Stimulated activated CD8-positive, alpha-beta memory T cell treated with anti-CD3 and anti-CD28 coated beads, Interleukin-12 subunit alpha, Interleukin-12 subunit beta, amount 100 ng/mL, for 4 hours (primary cell): ENCODE measurements around the gene SLC22A1.

Source experiments
- DNase-seq: peaks from one replicate; pipeline ENCODE4 v3.0.0-alpha.2; 2020; ENCODE audit warnings: low read depth

Gene SLC22A1

DNA sequence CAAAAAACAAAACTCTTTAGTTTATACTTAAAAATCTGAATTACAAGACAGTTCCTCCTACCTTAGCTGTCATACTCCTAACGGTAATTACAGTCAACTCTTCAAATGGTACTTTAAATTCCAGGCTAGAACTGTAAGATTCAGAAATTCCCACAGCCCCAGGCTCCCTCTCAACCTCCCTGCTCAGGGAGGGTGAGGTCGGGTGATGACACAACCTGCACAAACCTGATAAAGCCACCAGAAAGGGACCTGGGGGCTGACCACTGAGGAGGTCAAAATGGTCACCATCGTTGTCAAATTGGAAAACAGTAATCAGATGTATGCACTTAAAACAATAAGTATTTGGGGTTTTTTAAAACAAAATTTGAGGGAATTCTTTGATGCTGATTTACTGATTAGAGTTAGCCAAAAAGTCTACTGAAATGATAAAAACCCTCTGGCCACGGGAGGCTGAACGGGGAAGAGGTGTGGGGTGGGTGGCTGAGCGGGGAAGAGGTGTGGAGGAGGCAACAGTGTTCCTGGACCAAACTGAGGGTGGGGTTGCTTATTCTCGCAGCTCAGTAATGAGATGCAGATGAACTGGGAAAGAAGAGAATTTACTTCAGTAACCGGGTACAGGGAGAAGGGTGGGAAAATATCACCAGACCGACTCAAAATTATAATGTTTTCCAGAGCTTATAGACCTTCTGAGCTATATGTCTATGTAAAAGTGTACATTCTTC lies 52.4 kb downstream of the SLC22A1 start:
- DNase-seq, result no peak

DNA sequence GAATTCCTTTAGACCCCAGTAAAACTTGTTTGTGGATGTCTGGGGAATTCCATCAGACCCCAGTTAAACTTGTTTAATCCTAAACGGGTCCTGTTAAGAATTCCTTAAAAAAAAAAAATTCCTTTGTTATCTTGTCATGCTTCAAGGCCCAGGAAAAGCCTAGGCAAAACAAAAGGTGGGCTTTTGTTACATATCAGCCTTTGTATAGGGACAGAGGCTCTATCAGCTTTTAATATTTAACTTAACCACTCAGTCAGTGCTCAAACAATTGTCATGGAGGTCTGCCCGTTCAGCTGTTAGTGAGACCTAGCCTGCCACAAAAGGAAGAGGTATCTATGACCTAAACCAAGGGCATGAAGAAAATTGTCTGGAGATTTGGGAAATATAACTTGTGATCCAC lies 53.1 kb downstream of the SLC22A1 start:
- DNase-seq, result no peak

DNA sequence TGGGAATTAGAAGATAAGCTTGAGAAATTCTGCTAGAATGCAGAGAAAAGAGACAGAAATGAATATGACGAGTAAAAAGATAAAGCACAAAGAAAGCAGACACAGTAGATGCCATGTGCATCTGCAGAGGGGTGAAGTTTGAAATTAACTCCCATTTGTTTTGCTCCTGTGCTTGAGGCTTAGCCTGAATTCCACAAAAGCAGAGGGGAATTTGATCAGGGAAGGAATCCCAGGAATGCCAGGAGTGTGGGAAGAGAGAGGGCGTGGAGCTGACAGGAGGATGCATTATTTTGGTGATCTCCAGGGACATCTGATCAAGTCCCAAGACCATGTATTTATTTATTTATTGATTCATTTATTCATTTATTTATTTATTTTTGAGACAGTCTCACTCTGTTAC lies 55.6 kb downstream of the SLC22A1 start:
- DNase-seq, result no peak

DNA sequence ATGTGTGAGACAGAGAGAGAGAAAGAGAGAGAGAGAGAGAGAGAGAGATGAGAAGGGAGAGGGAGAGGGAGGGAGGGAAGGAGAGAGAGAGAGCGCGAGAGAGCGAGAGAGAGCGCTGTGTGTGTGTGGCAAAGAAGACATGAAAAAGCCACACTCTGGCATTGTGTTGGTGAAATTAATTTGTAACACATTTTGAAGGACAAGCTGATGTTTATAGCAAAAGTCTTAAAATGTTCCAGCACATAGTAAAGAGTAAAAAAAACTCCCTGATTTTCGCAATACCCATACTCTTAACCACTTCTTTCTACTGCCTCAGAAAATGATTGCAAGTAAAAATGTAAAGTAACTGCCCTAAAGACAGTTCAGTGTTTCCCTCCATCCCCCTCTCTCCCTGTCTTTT lies 56.7 kb downstream of the SLC22A1 start:
- DNase-seq, result no peak

DNA sequence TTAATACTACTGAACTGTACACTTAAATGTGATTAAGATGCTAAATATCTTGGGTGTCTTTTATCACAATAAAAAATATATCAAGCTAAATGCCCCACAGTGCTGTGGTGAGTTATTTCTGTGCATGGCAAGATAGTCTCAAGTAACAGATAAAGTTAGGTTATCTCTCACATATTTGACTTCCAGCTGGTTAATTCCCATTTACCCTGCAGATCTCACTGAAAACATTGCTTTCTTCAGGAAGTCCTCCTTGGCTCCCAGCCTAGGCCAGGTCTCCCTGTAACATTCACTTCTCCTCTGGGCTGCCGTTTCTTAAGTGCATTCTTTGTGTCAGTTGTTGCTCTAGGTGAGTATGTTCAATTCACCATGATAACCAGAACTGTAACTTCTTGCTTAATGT lies 59.1 kb downstream of the SLC22A1 start:
- DNase-seq, result no peak

DNA sequence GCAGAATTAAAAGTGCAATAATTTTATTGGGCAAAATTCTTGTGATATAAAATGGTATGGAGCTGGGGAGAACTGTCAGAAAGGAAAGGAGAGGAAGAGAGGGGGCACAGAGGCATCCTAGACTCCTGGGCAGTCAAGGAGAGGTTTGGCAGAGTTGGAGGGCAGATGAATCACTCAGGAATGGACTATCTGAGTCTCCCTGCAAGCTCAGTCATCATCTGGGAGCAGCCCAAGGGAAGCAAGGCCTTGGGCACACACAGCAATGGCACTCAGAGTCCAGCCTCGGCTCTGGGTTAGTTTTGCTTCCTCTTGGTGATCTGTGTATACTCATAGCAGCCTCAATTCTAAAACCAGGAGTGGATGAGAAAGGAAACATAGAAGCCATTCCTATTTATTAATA lies 67.2 kb downstream of the SLC22A1 start:
- no peak for DNase-seq

DNA sequence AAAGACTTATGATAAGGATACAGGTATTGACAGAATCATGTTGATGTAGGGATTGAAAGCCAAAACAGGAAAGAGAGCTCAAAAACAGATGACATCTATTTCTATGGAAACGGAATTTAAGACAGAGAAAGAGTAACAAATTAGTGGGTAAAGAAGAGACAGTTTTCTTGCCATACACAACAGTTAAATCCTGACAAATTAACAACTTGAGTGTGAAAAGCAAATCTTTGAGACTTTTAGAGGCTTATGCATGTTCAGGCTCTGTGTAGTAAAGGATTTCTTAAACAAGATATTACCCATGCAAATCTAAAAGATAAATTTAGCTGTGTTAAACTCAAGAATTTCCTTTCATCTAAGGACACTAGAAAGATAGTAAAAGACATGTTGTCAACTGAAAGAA lies 68.5 kb downstream of the SLC22A1 start:
- no peak for DNase-seq

DNA sequence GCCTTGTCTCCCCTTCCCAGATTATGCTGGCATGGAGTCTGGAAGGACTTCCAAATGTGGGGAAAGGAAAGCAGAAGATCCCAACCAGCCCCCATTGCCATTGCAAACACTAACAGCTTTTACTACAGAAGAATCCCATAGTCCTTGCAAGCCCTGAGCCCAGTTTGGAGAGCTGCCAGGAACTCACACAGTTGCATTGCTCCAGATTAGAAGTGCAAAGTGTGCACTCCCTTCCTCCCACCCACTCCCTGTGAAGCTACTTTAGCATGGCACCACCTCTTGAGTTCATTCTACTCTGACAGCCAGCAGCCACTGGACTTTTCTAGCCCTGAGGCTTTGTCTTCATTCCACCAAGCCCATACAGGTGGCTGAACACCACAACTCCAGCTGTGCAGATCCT lies 69.4 kb downstream of the SLC22A1 start:
- DNase-seq, result no peak

DNA sequence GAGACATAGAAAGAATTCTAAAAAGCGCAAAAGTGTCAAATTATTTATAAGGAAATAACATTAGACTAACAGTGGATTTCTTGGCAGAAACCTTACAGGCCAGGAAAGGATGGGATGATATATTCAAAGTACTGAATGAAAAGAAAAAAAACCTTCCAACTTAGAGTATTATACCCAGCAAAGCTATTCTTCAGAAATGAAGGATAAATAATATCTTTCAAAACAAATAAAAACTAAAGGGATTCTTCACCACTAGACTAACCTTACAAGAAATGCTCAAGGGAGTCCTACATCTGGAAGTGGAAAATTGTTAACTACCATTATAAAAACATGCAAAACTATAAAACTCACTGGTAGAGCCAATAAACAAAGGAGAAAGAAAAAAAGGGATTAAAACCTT lies 71.2 kb downstream of the SLC22A1 start:
- DNase-seq, result no peak

DNA sequence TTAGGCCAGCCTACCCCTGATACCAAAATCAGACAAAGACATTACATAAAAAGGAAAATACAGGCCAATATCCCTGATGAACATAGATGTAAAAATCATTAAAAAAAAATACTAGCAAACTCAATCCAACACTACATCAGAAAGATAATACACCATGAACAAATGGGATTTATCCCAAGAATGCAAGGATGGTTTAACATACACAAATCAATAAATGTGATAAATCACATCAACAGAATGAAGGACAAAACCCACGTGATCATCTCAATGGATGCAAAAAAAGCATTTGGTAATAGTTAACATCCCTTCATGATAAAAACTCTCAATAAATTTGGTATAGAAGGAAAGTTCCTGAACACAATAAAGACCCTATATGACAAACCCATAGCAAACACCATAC lies 73.2 kb downstream of the SLC22A1 start:
- no peak for DNase-seq

DNA sequence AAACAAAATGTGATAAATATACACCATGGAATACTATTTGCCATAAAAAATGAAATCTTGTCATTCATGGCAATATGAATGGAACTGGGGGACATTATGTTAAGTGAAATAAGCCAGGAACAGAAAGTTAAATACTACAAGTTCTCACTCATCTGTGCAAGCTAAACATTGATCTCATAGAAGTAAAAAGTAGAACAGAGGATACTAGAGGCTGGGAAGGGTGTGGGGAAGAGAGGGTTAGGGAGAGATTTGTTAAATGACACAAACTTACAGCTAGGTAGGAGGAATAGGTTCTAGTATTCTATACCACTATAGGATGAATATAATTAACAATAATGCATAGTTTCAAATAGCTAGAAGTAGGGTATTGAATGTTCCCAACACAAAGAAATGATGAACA lies 76.0 kb downstream of the SLC22A1 start:
- no peak for DNase-seq

DNA sequence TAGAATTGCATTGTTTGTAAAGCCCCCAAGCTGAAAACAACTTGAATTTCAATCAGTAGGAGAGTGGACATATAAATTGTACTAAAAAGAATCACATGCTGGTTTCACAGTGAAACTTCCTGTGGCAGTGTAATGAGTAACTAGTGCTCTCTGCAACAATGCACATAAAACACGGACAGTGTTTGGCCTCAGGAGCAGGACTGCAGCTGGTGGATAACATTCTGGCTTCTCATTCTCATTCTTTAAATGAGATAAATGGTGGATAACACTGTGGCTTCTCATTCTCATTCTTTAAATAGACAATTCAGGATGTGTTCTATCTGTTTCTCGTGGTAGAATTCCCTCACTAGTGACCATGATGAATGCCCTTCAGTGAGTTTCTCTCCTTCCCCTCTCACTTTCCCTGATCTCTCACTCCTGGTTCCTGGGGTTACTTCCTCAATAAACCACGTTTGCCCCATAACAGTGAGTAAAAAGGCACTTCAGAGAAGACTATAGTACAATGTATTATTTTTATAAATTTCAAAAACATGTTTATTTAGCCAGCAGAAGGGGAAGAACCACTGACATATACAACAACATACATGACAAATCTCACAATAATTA lies 77.1 kb downstream of the SLC22A1 start:
- no peak for DNase-seq

DNA sequence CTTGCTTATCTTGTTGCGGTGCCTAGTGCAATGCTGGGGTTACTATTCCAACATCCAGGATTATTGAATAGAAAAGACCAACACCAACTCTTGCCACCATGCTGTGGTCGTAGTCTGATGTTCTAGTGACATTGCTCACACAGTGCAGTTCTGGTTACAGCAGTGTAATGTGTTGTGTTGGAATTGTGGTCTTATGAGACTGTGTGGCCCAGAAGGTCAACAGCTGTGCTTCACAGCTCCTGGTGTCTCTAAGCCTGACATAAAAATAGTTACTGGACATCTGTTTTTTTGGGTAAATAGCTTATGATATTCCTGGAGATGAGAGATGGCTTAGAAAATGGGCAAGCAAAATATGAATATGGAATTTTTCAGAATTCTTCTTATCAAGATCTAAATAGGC lies 79.4 kb downstream of the SLC22A1 start:
- no peak for DNase-seq

DNA sequence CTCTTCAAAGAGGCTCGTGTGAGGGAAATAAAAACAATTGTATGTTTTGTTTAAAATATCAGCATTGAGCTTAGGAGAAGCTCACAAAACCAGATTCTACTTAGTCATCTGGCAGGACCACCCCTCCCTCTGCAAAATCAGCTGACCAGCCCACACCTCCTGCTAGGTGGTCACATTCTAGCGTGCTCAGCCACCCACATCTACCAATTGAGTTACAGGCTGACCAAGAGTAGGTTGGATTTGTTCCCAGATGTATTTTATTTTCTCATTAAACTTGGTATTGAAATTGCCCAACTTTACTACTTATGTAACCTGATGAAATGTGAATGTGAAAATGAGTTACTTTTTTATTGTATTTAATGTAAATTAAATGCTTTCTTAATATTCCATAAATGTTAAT lies 80.8 kb downstream of the SLC22A1 start:
- no peak for DNase-seq

DNA sequence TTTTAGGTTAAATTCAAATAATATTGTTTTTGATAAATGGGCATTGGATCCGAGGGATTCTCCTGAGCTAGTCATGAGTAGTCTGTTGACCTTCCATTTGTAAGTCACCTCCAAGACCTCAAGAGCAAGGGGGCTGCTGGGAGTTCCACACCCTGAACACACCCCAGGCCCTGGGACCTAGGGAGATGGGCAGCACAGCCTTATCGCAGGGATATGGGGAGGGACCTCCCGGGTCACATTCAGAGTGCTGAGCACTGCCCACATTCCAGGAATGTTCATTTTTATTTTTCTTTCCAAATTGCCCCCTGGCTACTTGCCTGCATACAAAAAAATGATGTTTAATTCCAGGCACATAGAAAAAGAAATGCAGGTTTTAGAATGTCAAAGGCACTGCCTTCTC lies 81.5 kb downstream of the SLC22A1 start:
- DNase-seq, result no peak

DNA sequence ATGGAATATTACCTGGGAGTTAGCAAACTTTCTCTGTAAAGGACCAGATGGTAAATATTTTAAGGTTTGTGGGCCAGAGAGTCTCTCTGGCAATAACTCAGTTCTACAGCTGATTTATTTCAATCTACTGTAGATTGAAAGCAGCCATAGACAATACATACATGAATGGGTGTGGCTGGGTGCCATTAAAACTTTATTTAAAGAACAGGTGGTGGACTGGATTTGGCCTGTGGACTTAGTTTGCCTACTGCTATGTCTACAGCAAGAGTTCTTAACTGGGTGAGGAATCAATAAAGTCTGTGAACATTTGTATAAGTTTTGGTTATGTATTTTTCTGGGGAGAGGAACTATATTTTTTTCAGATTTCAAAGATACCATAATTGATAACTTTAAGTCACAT lies 81.9 kb downstream of the SLC22A1 start:
- DNase-seq, result no peak

DNA sequence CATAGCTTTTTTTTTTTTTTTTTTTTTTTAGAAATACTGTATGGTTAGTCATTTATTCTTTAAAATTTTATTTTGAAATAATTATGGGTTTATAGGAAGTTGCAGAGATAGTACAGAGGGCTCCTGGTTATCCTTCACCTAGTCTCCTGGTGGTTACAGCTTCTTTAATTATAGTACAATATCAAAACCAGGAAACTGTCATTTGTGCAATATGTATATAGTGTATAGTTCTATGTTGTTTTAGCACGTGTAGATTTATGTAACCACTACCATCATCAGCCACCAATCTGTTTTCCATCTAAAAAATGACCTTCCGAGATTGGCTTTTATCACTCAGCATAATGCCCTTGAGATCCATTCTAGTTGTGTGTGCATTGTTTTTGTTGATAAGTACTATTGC lies 82.3 kb downstream of the SLC22A1 start:
- no peak for DNase-seq

DNA sequence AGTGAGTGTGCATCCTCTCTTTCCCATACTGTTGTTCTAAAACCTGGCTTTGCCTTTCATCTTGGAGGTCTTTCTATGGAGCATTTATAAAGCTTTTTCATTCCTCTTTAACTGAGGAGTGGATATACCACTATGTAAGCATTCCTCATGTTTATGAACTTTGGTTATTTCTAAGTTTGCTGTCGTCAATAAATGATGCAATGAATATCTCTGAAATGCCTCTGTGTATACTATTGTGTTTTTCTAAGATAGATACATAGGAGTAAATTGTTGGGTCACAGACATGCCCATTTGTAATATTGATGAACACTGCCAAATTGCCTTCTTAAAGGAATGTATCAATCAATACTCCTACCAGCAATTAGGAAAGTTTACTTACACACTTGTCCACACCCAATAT lies 83.1 kb downstream of the SLC22A1 start:
- no peak for DNase-seq

DNA sequence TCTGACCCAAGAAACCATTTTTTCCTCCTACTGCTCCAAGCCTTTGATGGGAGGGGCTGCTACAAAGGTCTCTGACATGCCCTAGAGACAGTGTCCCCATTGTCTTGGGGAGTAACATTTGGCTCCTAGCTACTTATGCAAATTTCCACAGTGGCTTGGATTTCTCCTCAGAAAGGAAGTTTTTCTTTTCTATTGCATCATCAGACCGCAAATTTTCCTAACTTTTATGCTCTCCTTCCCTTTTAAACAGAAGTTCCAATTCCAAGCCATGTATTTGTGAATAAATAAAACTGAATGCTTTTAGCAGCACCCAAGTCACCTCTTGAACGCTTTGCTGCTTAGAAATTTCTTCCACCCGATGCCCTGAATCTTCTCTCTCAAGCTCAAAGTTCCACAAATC lies 86.0 kb downstream of the SLC22A1 start:
- DNase-seq, result no peak
